GM21526 (cell line): ENCODE results near the gene PLEKHH2.

ENCODE experiments used
- ATAC-seq: cut with Tn5 transposase; IDR thresholded peaks from one replicate; pipeline ENCODE4 v1.9.1; 2021; ENCODE audit warnings: moderate library complexity; ENCODE audit not compliant: unreplicated experiment, low FRiP score

PLEKHH2 gene

GRCh38 chr2:43752302-43752701, 115.2 kb downstream of the PLEKHH2 start:
- no peak for ATAC-seq

DNA sequence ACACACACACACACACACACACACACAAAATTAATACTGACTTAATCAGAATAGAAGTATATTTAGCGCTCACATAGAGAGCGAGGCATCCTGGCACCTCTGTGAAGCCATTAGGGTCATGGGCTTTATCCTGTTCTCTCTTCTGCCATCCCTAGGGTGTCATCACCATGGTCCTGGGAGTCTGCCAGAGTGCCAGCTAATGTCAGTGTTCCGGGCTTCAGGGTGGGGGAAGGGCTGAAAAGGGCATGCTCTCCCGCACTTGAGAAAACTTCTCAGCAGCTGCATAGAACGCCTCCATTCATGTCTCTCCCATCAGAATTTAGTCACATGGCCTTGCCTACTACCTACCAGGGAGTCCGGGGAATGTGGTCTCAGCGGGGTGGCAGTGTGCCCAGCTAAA, 117.1 kb downstream of the PLEKHH2 start:
- ATAC-seq: no peak

GRCh38 chr2:43758739-43759138, 121.7 kb downstream of the PLEKHH2 start:
- no peak for ATAC-seq

DNA sequence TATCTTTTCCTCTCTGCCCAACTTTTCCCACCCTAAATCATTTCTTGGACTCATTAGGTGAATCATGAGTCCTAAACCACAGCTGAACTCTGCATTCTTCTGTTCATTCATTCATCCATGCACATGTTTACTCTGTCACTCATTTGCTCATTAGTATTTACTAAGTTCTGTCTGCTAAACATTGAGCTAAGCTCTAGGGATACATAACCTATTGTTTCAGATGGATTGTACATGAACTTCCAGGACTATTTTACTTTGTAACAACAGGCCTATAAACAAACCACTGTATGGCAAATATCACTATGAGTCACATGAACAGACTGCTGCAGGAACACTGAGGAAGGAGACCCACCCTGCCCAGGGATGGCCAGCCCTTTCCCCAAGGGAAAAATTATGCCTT, 122.1 kb downstream of the PLEKHH2 start:
- ATAC-seq: no peak

- ATAC-seq: no peak
Observed at GRCh38 chr2:43762286-43762685, 125.2 kb downstream of the PLEKHH2 start.

- ATAC-seq: no peak
Observed at GRCh38 chr2:43763091-43763490, 126.0 kb downstream of the PLEKHH2 start.

DNA sequence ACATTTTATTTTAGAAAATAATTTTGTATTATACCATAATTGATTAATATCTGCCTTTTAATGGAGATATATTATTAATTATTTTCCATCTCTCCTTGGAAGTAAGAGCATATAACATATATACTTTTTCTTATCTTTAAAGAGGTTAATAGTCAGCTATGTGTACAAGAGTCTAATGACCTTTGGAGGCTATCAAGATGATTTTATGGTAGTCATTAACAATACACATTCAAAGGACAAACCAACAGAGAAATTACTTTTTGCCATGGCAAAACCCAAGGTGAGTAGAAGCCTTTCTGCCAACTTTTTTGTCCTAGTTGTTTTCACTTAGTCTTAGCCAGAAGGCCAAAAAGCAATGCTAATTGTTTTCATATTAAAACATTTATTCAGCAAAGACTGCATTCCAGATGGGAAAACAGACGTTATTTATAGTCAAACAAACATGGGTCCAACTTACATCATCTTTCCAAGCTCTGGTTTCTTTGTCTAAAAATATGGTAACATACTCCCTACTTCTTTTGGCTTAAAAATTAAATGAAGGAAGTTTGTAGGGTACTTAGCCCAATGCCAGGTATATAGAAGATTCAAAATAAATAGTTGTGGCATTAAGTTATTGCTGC, 127.1 kb downstream of the PLEKHH2 start:
- ATAC-seq: no peak

- no peak for ATAC-seq
Observed at GRCh38 chr2:43766006-43766405, 128.9 kb downstream of the PLEKHH2 start.

DNA sequence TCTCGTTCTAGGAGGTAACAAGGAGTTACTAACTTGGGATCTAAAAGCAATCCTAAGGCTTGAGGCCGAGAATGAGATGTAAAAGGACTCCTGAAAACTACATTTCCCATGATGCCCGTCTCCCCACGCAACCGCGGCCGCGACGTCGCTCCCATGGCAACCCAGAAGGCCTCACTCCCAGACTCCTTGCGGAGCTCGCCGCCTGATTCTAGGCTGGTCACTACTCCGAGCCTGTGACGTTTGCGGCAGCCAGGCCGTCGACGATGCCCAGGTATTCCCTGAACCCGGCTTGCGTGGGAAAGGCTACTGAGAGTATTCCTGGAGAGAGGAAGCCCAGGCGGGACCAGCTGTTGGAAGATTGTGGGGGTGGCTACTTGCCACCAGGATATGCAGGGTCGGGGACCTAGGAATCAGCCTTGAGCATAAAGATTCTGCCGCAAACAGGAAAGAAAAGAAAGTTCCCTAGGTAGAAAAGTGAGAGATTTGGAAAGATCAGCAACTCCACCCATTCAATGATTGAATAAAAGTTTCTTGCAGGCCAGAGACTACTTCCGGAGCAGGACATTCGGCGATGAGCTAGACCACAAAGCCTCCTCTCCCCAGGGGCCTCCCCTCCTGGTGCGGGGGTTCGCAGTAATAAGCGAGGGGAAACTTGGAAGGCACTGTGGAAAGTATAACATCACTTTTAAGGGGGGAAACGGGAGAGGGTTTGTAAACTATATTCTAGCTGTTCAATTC, 137.0 kb downstream of the PLEKHH2 start, which contains the start of gene DYNC2LI1:
DYNC2LI1 (plus strand) TSS at position 164 of the 738 bp plus-strand sequence; CDS start at position 264, 100 bp downstream.
- peak; percentile 96 for ATAC-seq

DNA sequence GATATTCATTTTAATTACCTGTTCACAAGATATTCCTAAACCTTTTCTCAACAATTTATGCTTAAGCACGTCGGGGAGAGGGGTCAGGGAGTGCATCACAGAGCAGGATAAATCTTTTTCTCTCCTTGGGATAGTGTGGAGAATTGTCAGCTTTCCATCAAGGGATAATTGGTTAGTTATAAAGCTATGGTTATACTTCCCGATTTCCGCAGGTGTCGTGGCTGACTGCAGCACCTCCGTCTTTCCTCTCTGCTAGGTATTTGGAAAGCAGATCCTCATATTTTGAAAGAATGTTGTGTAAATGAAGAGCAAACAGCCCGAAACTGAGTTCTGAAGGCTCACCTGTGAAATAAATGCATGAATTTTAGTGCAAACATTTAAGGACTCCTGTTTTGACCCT, 137.6 kb downstream of the PLEKHH2 start:
- ATAC-seq: no peak

- no peak for ATAC-seq
Observed at GRCh38 chr2:43776324-43776723, 139.3 kb downstream of the PLEKHH2 start.

- ATAC-seq: no peak
Observed at GRCh38 chr2:43777306-43777926, 140.4 kb downstream of the PLEKHH2 start.

DNA sequence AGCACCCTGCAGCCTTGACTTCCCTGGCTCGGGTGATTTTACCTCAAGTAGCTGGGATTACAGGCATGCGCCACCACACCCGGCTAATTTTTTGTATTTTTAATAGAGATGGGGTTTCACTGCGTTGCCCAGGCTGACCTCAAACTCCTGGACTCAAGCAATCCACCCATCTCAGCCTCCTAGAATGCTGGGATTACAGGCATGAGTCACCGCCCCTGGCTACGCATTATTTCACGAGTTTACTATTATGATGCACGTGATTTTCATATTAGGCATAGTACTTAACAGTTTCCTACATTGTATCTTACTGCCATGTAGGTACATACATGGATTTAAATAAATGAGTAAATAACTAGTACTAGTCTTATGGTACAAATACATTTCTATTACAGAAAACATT, 141.2 kb downstream of the PLEKHH2 start:
- ATAC-seq: no peak

GRCh38 chr2:43787895-43788294, 150.8 kb downstream of the PLEKHH2 start:
- ATAC-seq: no peak

DNA sequence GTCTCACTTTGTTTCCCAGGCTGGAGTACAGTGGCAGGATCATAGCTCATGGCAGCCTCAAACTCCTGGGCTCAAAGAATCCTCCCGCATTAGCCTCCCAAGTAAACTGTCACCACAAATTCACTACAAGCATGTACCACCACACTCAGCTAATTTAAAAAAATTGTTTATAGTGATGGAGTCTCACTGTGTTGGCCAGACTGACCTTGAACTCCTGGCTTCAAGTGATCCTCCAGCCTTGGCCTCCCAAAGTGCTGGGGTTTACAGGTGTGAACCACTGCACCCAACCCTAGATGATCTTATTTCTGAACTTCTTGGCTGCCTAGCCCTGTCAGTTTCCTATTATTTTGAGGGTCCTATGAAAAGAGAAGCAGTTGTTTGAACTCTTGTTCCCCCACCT, 151.6 kb downstream of the PLEKHH2 start:
- ATAC-seq: no peak

GRCh38 chr2:43790147-43790546, 153.1 kb downstream of the PLEKHH2 start:
- no peak for ATAC-seq

- no peak for ATAC-seq
Observed at GRCh38 chr2:43791035-43791765, 154.1 kb downstream of the PLEKHH2 start.

DNA sequence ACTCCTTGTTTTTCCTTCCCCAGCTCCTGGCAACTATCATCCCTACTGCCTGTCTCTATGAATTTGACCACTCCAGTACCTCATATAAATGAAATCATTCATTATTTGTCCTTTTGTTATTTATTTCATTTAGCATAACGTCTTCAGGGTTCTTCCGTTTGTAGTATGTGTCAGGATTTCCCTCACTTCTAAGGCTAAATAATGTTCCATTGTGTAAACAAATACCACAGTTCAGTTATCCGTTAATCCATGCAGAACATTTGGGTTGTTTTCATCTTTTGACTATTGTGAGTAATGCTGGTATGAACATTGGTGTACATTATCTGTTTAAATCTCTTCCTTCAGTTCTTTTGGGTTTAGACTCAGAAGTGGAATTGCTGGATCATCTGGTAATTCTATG, 155.6 kb downstream of the PLEKHH2 start:
- no peak for ATAC-seq

GRCh38 chr2:43794956-43795355, 157.9 kb downstream of the PLEKHH2 start:
- no peak for ATAC-seq

GRCh38 chr2:43796206-43796605, 159.1 kb downstream of the PLEKHH2 start:
- no peak for ATAC-seq

DNA sequence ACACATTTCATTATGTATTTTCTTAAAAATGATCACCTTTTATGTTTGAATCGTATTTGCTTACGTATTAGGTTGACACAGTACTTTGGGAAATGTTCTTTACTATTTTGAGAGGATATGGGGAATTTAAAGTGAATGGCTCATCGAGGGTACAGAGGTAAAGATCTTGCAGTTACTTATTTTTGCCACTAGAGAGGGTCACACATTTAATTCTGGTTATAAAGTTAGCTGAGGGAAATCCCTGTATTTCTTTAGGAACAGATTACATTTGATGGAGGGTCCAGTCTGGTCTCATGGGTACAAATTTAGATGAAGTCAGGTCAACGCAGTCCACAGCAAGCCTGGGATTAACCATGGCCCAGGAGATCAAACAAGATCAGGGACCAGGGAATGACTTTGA, 161.2 kb downstream of the PLEKHH2 start:
- ATAC-seq: no peak
